Left forelimb (tissue), 1 donor: Measurements from ENCODE around the gene SGIP1.

Experiments used
- DNase-seq: peaks from one replicate; pipeline ENCODE4 v3.0.0-alpha.2; 2018; ENCODE audit warnings: low spot score

SGIP1 gene

DNA sequence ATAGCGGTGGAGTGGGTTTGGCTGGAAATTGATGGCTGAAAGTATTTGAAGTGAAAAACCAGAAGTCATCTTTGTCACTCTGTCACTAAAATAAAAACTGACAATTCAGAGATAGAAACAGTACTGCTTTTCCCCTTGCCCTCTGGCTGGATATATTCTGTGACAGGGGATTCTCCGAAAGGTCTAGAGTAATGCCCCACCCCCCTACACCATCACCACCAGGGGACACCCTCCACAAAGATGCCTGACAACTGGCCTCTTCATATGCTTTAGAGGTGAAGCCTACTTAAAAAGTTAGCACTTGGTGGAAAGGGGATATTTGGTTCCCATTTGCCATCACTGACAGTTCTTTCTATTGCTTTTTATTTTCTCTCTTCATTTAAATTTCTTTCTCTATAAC, 73.5 kb downstream of the SGIP1 start:
- no peak for DNase-seq

DNA sequence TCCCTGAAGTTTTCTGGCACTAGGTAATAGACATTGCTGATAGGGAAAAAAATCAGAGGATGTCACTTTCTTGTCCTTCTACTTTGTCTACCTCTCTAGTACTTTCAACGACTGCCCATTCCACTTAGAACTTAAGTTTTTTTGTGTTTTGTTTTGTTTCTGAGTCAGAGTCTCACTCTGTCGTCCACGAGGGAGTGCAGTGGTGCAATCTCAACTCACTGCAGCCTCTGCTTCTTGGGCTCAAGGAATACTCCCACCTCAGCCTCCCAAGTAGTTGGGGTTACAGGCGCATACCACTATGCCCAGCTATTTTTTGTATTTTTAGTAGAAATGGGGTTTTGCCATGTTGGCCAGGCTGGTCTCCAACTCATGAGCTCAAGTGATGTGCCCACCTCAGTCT, 79.2 kb downstream of the SGIP1 start:
- DNase-seq = no peak

DNA sequence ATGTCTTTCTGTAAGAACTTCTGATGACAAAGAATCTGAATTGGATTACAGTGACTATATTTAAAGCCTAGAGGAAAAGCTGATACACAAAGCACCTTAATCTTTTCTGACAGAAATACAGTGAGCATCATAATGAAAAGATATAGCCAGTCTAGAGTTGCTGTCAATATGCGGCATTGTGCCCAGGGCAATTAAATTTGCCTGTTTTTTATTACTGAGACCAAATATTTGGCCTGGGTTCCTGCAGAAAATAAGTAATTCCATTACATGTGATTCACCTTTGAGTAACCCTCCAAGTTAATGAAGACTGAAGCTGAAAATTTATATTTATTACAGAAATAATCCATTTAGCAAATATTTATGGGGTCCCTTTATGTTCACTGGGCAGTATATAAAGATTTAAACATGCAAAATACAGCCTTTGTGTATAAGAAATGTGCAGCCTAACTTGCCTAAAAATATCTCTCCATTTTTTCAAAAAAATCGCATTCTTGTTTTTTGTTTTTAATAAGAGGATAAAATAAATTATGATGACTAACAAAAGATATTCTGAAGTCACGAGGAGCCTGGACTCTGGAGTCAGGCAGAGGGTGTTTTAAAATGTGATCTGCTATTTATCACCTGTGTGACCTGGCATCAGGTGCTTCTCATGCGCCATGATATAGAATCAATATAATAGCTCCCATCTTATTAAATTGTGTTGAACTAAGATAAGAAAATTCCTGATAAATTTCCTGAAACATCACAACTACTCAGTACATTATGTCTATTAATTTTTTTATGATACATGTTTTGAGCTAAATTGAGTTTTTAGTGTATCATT, 83.6 kb downstream of the SGIP1 start:
- no peak for DNase-seq

DNA sequence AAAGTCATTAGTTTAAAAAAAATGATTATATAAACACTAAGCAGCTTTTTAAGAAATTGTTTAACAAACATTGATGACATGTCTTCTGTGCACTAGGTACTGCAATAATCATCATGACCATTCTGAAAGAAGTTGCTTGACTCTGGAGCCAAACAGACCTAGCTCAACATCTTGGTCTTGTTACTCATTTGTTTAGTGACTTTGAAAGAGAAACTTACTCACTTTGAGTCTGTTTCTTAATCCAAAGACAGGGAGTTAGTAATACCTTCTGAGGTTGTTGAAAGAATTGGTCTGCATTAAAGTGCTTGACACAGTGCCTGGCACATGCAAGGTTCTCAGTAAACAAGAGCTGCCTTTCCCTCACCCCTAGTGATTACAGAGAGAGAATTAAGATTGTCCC, 84.4 kb downstream of the SGIP1 start:
- DNase-seq = no peak

DNA sequence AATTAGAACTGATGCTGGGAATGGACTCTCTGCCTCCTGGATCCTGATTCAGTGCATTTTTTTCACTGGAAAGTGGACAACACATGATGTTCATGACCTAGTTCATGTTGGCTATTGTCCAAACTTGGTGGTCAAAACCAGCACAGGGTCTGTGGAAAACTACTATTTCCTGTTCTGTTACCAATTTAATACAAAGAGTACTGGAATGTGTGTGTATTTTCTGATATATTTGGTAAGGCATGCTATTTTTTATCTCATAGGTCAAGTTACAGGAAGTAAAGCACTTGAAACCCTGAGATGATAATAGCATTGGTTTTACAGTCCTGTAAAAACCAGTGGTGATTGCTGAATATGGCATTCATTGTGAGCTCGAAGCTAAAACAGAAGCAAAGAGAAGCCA, 89.9 kb downstream of the SGIP1 start:
- no peak for DNase-seq

DNA sequence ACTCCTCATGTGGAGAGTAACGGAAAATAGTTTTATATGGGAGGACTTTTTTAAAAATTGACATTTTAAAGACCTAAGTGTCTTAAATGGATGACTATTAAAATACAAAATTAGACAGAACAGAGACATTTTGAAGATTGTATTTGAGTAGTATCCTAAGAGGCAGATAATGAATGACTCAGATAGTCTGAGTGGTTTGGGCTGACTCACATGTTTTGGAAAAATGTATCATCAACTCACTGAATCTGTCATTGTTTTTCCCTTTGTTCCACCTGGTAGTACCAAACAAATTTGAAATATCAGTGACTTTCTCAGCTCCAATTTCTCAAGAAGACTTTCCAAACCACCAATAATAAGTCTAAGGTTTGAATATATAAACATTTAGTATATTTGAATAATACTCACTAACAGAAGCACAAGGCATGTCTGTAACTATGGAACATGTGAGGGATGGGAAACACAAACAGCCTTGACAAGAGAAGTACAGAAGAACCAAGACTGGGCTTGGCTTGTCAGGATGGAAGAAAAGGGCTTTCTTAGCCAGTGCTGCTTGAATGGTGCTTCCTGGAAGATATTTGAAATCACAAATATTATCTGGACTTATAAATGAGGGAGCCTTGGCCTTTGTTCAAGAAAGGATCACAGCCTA, 90.6 kb downstream of the SGIP1 start:
- DNase-seq = no peak

DNA sequence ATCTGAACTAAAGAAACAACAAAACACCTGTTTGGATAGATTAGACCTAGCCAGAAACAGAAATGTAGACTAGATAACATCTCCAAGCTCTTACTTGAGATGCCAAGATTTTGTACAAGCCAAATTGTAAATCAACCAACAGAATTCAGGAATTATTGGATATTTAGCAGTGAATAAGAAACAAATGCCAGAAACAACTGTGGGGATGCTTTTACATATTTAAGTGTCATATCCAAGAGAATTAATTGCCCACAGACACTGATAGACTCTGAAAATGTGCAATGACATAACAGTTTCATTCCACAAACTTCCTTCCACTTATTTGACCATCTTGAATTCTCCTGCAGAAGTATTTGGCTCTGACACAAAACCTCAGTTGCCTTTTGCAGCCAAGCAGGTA, 92.3 kb downstream of the SGIP1 start:
- no peak for DNase-seq

DNA sequence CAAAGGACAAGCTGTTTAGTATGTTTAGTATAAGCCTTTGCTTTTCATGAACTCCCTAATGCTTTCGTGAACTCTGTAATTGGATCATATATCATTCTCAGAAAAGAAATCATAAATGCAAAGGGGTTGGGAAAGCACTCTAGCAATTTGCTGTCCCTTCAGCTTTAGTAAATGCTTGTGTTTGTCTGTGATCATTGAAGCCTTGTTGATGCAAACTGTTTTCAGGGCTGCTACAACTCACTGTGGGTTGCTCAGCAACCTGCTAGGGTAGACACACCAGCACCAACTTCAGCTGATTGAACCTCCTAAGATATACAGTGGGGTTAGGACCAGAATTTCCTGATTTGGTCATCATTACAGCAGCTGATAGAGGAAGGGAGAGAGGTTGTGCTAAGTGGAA, 95.0 kb downstream of the SGIP1 start:
- DNase-seq = no peak

DNA sequence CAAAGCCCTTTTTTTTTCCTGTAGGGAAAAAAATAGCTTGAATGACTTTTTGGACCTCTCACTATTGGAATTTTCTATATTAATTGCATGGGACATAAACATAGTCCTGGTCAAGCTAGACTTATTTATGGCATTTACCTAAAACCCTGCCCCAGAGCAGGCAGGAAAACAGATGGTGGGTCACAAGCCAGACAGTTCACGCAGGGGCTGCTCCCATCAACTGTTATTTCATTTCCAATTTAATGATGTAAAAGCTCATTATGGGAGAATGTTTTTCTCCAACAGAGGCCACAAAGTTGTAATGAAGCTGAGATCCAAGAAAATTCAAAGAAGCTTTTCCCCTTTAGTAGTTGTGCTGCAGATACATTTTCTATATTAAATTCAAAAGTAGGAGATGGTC, 99.2 kb downstream of the SGIP1 start:
- DNase-seq = no peak

DNA sequence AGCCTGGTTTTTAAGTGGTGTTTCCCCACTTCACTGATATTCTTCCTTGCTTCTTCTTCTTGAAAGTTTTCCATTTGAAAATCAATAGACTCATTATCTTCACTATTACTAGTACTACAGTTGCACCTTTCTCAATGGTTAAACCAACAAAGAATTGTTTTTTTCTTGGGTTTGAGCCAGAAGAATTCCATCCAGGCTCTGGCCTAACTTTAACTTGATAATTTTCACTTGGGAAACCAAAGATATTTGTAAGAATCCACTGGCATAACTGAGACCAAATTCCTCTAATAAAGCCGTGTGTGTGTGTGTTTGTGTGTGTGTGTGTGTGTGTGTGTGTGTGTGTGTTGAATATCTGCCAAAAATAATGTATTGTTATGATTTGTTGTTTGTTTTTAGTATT, 103.2 kb downstream of the SGIP1 start:
- DNase-seq = no peak

DNA sequence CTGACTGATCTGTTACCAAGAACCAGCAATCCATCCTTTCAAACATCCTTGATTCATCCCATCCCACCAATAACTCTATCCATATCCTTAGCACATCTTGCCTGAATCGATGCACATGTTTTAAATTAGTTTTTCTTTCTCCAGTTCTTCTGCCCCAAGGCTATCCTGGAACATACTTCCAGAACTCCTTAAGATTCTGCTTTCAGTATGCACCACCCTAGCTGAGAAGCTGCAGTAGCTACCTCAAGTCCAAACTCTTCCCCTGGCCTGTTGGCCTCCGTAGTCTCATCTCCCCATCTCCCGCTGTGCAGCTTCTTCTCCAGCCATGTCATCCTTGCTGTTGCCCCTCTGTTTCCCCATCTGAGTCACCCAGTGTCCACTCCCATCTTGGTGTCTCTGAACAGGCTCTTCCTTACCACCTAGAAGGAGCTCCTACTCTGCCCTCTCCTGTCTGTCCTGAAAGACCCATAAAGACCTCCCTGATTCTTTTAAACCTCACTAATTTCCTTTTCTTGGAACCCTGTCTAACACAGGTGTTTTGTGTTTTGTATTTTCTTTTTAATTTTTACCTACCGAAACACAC, 108.0 kb downstream of the SGIP1 start:
- DNase-seq = no peak

DNA sequence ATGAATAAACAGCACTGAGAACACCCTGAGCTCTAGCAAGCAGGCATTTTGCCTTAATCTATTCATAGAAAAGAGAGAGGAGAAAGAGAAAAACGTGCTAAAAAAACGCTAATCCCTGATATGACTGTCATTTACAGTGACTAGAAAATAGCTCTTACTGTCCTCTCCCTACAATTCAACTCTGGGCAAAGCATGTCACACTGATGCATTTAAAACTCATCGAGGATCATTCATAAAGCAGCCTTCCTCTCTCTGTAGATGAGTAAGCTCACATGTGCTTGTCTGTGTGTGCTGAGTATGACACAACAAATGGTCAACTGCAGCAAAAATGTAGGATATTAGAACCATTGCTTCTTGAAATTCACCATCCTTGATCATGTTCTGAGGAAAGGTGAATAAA, 109.0 kb downstream of the SGIP1 start:
- DNase-seq = no peak

DNA sequence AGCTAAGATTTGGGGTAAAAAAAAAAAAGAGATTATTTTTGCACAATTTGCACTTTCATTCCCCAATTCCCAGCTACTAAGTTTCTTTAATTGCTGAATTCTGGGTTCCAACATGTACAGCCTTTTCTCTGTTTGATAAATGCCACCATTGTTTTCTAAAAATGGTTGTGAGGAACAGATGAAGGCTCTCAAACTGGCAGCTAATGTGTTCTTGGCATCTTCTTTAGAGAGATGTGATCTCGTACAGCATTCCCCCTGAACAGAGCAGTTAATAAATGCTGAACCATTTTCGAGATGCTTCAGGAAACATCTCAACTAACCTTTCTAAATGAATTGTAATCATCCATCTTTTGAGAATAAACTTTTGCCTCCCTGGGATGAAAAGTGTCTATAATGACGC, 110.4 kb downstream of the SGIP1 start:
- DNase-seq = no peak

DNA sequence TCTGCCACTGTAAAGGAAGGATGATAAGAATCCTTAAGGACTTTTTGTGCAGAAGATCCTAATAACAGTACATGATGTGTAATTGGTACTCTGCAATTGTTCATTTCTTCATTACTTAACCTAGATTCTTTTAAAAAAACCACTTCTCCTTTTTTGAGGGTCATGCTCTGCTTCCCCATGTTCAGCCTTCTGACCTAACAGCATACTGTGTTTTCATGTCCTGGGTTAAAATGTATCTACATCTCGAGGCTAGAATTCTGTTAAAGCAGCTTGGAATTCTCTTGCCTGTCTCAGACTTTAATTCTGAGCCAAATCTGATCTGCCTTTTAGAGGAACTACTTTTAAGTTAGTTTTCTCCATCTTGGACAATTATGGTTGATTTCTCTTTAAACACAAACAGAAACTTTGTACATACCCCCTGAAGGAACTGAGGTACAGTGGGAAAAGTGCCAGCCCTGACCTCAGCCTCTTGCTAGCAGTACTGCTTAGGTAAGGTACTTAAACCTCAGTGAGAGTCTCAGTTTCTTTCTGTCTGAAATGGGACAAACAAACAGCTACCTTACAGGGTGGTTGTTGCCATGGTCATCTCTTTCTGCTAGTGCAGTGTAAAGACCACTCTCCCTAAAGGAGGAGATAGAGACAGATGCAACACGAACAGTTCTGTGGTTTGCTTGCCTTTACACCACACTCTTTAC, 115.1 kb downstream of the SGIP1 start:
- DNase-seq = no peak

DNA sequence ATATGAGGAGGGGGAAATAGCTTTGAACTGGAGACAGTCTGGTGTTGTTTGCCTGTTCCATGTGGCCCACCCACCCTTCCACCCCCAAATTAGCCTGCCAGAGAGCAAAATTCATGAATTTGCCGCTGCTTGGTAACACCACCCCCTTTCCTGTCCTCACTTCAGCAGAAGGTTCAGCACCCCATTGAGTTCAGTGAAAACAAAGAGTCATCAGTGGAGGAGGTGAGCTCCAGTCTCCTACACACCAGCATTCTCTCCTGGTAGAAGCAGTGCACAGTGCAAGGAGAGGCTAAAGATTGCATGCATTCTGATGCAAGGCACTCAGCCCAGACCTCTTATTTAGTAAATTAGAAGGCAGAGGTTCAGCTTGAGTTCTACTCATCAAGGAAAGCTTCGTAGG, 118.6 kb downstream of the SGIP1 start:
- no peak for DNase-seq

DNA sequence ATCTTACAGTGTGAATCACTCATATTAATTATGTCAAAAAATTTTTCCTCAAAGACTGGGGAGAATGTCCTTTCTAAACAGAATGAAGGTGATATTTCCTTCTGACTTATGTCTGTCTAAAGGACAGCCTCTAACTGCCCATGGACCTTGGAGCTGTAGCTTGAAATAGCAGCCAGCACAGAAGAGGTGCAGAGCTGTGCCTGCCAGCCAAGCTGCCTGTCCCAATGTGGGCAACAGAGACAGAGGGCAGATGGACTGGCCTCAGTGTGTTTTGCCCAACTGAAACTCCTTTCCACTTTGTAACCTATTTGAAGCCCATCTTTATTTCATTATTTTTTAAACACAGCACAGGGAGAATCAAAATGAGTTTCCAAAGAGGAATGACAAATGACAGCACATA, 120.7 kb downstream of the SGIP1 start:
- DNase-seq = no peak

DNA sequence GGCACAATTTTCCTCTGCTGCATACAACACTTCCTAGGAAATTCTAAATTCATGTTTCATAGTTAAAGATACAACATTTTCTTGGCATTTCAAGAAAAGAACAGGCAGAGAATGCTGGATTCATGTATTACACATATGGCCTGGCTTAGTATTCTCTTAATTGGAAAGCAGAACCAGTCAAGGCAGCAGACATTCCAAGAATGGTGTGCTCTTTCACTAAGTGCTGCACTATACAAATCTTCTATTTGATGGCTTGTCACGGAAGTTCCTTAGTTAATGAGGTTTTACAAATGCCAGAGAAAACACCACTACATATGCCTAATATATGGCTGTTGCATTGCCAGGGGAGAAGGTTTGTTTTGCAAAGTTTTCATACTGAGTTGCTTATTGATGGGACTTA, 137.5 kb downstream of the SGIP1 start:
- DNase-seq = no peak

DNA sequence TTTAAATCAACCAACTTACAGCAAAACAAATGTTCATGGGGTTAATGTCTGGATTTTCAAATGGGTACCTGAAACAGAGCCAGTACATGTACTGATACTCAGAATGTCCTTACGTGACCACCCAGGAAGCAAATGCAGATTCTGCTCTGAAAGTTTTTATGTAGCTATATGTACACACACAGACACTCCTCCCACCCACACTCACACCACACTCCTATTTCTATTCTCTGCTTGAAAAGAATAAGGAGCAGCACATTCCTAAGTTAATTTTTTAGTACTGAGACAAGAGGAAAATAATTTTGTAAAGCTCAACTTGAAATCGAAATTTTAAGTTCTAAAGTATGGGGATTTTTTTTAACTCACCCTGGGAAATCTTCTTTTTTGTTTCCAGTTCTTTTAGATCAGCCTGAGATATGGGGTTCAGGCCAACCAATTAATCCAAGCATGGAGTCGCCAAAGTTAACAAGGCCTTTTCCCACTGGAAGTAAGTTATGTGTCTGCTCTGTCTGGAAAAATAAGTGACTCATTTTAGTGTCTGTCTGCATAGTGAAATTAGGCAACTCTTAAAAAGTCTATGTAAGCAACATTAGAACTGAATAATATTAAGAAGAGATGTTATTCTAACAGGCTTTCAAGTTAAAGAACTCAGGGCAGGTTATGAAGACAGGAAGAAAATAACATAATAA, 142.8 kb downstream of the SGIP1 start:
- DNase-seq = no peak

DNA sequence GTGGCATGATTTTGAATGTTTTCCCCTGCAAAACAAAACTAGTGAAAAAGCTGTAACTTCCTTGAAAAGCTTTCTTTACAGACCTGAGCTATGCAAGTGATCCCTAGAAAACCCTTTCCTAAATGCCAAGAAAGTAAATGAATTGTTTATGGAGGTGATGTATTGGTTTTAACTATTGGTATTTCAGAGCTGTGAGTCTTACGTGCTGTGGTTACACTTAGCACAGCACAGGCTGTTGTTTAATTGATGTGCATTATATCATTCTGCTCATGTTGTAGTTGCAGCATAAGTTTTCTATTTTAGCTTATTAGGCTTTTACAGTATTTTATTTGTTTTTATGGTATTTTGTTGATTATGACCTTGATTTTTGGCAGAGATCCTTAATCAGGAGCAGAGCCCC, 144.2 kb downstream of the SGIP1 start:
- DNase-seq = no peak

DNA sequence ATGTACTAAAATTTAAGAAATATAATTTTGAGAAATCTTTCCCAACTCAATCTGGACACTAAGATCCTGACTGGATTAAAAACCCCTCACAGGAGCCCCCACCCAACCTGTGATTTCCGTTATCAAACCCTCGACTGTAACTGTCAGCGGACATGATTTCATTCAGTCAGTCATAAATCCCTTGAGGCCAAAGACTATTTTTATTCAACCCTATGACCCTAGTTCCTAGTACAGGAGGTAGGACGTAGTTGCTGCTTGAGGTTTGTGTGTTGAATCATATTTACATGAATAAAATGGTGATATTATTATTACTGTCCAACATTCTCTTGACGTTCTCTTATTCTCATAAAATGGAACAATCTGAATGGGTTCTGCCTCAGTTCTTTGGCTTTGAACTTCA, 145.2 kb downstream of the SGIP1 start:
- no peak for DNase-seq

DNA sequence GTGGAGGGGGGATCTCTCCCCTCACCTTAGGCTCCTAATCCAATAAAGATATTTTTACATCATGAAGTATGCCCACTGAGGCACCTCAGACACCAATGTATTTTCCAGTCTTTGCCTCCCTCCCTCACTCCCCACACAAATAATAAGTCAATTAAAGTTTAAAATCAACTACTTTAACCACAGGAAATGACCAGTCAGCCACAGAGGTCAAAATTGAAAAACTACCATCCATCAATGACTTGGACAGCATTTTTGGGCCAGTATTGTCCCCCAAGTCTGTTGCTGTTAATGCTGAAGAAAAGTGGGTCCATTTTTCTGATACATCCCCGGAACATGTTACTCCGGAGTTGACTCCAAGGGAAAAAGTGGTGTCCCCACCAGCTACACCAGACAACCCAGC, 147.7 kb downstream of the SGIP1 start:
- no peak for DNase-seq

DNA sequence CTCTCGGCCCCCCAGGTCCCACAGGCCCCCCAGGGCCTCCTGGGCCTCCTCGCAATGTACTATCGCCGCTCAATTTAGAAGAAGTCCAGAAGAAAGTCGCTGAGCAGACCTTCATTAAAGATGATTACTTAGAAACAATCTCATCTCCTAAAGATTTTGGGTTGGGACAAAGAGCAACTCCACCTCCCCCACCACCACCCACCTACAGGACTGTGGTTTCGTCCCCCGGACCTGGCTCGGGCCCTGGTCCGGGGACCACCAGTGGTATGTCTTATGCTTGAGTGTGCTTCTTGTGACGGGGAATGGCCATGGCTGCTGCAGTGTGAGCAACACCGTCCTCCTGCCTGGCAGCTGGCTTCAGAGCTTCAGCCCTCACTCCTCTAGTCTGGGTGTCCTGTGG, 148.2 kb downstream of the SGIP1 start:
- no peak for DNase-seq
